GM12891 (cell line): Measurements from ENCODE around the gene TAAR1.

Experiments used
- POLR2A ChIP-seq: IDR thresholded peaks from 2 replicates; pipeline ENCODE4 v1.6.1; 2011; ENCODE audit warnings: low read depth, low read length, control low read depth
- POLR2AphosphoS5 ChIP-seq: IDR thresholded peaks from 2 replicates; pipeline ENCODE4 v1.6.1; 2011; ENCODE audit warnings: low read depth, low read length, control low read depth
- TAF1 ChIP-seq: IDR thresholded peaks from 2 replicates; pipeline ENCODE4 v1.6.1; 2011; ENCODE audit warnings: low read depth, low read length, control low read depth

DNA sequence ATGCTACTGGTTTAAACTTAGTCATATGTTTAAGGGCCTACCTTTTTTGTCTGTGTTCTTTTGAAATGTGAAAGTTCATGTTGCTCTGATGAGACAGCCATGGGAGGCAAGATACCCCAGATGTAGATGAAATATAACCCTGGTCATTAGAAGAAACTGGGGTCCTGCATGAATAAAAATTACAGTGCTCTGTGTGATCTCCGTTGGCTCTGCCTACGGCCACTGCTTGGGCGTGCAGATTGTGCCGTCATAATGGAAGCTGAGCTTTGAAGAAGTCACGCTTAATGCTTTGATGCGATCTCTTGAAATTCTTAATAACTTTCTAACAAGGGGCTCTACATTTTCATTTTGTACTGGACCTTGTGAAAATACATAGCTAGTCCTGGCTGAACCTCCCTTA lies 34.8 kb downstream of the TAAR1 start, which contains the start of gene TAAR2:
- TF ChIP-seq POLR2A: no peak
- TF ChIP-seq POLR2AphosphoS5: no peak
- TF ChIP-seq TAF1: no peak
